Activated CD4-positive, alpha-beta T cell treated with anti-CD3 and anti-CD28 coated beads, Interleukin-2, amount 10 ng/mL, durations not matched to agents 24 days and 14 days (primary cell): Measurements from ENCODE around the gene ARSG. TPM values are rescaled to one million over a fixed set of nuclear protein-coding genes. Genes with fewer than 3 reads are reported as not detected.
A peak's percentile ranks its signal among the peaks of the same experiment; 100 is the strongest.
"Not testable (repeated sequence)": the region's sequence is repeated elsewhere in the genome, so short reads cannot be mapped to it uniquely, and the experiment has no call there.

ENCODE experiments used
- DNase-seq: peaks from one replicate; pipeline ENCODE4 v3.0.0; 2022
- H3K27ac Mint-ChIP-seq: one replicate; pipeline ENCODE4 v1.8.0; 2022; ENCODE audit warnings: mild to moderate bottlenecking, mixed read lengths
- H3K27me3 Mint-ChIP-seq: one replicate; pipeline ENCODE4 v1.8.0; 2022; ENCODE audit warnings: mixed read lengths
- H3K36me3 Mint-ChIP-seq: one replicate; pipeline ENCODE4 v1.8.0; 2022; ENCODE audit warnings: low read depth, mild to moderate bottlenecking, mixed read lengths
- H3K4me1 Mint-ChIP-seq: one replicate; pipeline ENCODE4 v1.8.0; 2021; ENCODE audit warnings: mixed read lengths
- H3K4me3 Mint-ChIP-seq: one replicate; pipeline ENCODE4 v1.8.0; 2022; ENCODE audit warnings: mild to moderate bottlenecking, moderate library complexity, mixed read lengths
- H3K9me3 Mint-ChIP-seq: one replicate; pipeline ENCODE4 v1.8.0; 2021; ENCODE audit warnings: mixed read lengths
- intact Hi-C: fragments of 100-400 bp; cut with micrococcal nuclease; formaldehyde crosslinking; loops from one replicate; pipeline ENCODE4 v1.15.1; 2023
- total RNA-seq: library from RNA; stranded (reverse); gene quantifications from 2 replicates; pipeline ENCODE4 v1.2.3, GENCODE V29; 2022

ARSG gene
- 5.6 and 7.1 TPM in 2 replicates for total RNA-seq

GRCh38 chr17:68290955-68291835 is at the start of gene ARSG, which contains the start of gene SLC16A6:
Gene ARSG (plus strand): TSS chr17:68291495. CDS start chr17:68307494, 15,999 bp downstream.
Gene SLC16A6 (minus strand): TSS chr17:68291127. CDS start chr17:68278320, 12,807 bp downstream.
- Mint-ChIP-seq H3K27me3 (peaks cover 2% of the 10 kb centered on the region), H3K9me3 (no peaks in the 10 kb centered on the region), H3K4me3 (peak within 1 kb of the TSS; percentile 98), H3K36me3 (peaks cover 3% of the 10 kb centered on the region), H3K27ac (peak within 1 kb of the TSS; percentile 98), H3K4me1 (peaks cover 46% of the 10 kb centered on the region)
- intact Hi-C loops, result loop anchor here (2.0 to 10.0 kb wide), 5 partner anchors 32 to 1034 kb away; partner anchors contain the start of genes ABCA5 and PRKAR1A
- DNase-seq, result peak; percentile 93

GRCh38 chr17:68246271-68247028 is 44.8 kb upstream of the ARSG start:
- Mint-ChIP-seq H3K4me1 (peaks cover 37% of the 10 kb centered on the region), H3K27me3 (no peaks in the 10 kb centered on the region), H3K27ac (peak overlapping the region; percentile 93), H3K36me3 (peaks cover 18% of the 10 kb centered on the region), H3K4me3 (peak overlapping the region; percentile 86), H3K9me3 (no peaks in the 10 kb centered on the region)
- intact Hi-C loops, result loop anchor here (1.0 to 5.0 kb wide), 2 partner anchors 211 to 266 kb away; partner anchors contain the start of genes KPNA2 and PRKAR1A
- DNase-seq, result no peak

- peaks cover 27% of the 10 kb centered on the region for H3K36me3 Mint-ChIP-seq
- peaks cover 37% of the 10 kb centered on the region for H3K4me1 Mint-ChIP-seq
- no peaks in the 10 kb centered on the region for H3K27me3 Mint-ChIP-seq
- peak within 1 kb of the TSS; percentile 86 for H3K4me3 Mint-ChIP-seq
- intact Hi-C loops, result loop anchor here (1.0 to 5.0 kb wide), 4 partner anchors 9 to 265 kb away; partner anchors contain the start of genes KPNA2 and PRKAR1A
- no peaks in the 10 kb centered on the region for H3K9me3 Mint-ChIP-seq
- peak; percentile 100 for DNase-seq
- H3K27ac Mint-ChIP-seq, result peak within 1 kb of the TSS; percentile 93
Observed at GRCh38 chr17:68247445-68248198, 43.7 kb upstream of the ARSG start, which contains the start of gene AMZ2. Gene AMZ2 (plus strand): TSS chr17:68248043. CDS start chr17:68250188, 2,145 bp downstream.

GRCh38 chr17:68248199-68248825 is 43.0 kb upstream of the ARSG start:
- H3K4me1 Mint-ChIP-seq, result peaks cover 43% of the 10 kb centered on the region
- H3K27me3 Mint-ChIP-seq, result no peaks in the 10 kb centered on the region
- H3K27ac Mint-ChIP-seq, result peak overlapping the region; percentile 93
- DNase-seq, result no peak
- no peaks in the 10 kb centered on the region for H3K9me3 Mint-ChIP-seq
- H3K4me3 Mint-ChIP-seq, result peak overlapping the region; percentile 86
- intact Hi-C loops, result loop anchor here (1.0 to 5.0 kb wide), 3 partner anchors 10 to 264 kb away; partner anchors contain the start of gene PRKAR1A
- H3K36me3 Mint-ChIP-seq, result peaks cover 31% of the 10 kb centered on the region

- no peaks in the 10 kb centered on the region for H3K9me3 Mint-ChIP-seq
- intact Hi-C loops, result loop anchor here (1.0 to 5.0 kb wide), 4 partner anchors 9 to 263 kb away; partner anchors contain the start of gene PRKAR1A
- H3K4me1 Mint-ChIP-seq, result peaks cover 47% of the 10 kb centered on the region
- H3K27ac Mint-ChIP-seq, result peak overlapping the region; percentile 93
- H3K4me3 Mint-ChIP-seq, result peak overlapping the region; percentile 86
- H3K36me3 Mint-ChIP-seq, result peaks cover 34% of the 10 kb centered on the region
- peak; percentile 73 for DNase-seq
- no peaks in the 10 kb centered on the region for H3K27me3 Mint-ChIP-seq
Observed at GRCh38 chr17:68248891-68249290, 42.4 kb upstream of the ARSG start.

- H3K27ac Mint-ChIP-seq, result peak overlapping the region; percentile 93
- H3K4me3 Mint-ChIP-seq, result peak overlapping the region; percentile 86
- H3K4me1 Mint-ChIP-seq, result peaks cover 51% of the 10 kb centered on the region
- H3K36me3 Mint-ChIP-seq, result peaks cover 37% of the 10 kb centered on the region
- intact Hi-C loops, result loop anchor here (1.0 to 5.0 kb wide), 3 partner anchors 9 to 263 kb away; partner anchors contain the start of gene PRKAR1A
- no peaks in the 10 kb centered on the region for H3K27me3 Mint-ChIP-seq
- DNase-seq, result peak; percentile 75
- no peaks in the 10 kb centered on the region for H3K9me3 Mint-ChIP-seq
Observed at GRCh38 chr17:68249354-68249765, 41.9 kb upstream of the ARSG start.

- Mint-ChIP-seq H3K4me1 (peaks cover 69% of the 10 kb centered on the region), H3K27ac (peak overlapping the region; percentile 87), H3K36me3 (peaks cover 59% of the 10 kb centered on the region), H3K4me3 (peak overlapping the region; percentile 63)
- H3K27me3 Mint-ChIP-seq, H3K9me3 Mint-ChIP-seq, intact Hi-C loops: not testable (repeated sequence)
- peak; percentile 68 for DNase-seq
Observed at GRCh38 chr17:68253426-68253825, 37.9 kb upstream of the ARSG start.

- peaks cover 66% of the 10 kb centered on the region for H3K4me1 Mint-ChIP-seq
- H3K9me3 Mint-ChIP-seq, result no peaks in the 10 kb centered on the region
- no peak for DNase-seq
- H3K27ac Mint-ChIP-seq, result peak overlapping the region; percentile 38
- H3K27me3 Mint-ChIP-seq, result no peaks in the 10 kb centered on the region
- H3K36me3 Mint-ChIP-seq, result peaks cover 55% of the 10 kb centered on the region
- intact Hi-C loops, result no loop called here
- peak overlapping the region; percentile 16 for H3K4me3 Mint-ChIP-seq
Observed at GRCh38 chr17:68255151-68255550, 36.1 kb upstream of the ARSG start.

- Mint-ChIP-seq H3K4me1 (peaks cover 65% of the 10 kb centered on the region), H3K27me3 (no peaks in the 10 kb centered on the region), H3K9me3 (no peaks in the 10 kb centered on the region), H3K27ac (peak overlapping the region; percentile 38), H3K4me3 (peak overlapping the region; percentile 16), H3K36me3 (peaks cover 53% of the 10 kb centered on the region)
- intact Hi-C loops, result no loop called here
- DNase-seq, result no peak
Observed at GRCh38 chr17:68255731-68256538, 35.4 kb upstream of the ARSG start.

GRCh38 chr17:68256701-68257100 is 34.6 kb upstream of the ARSG start:
- Mint-ChIP-seq H3K27ac (peak overlapping the region; percentile 58), H3K36me3 (peaks cover 48% of the 10 kb centered on the region), H3K4me1 (peaks cover 69% of the 10 kb centered on the region)
- intact Hi-C loops, H3K9me3 Mint-ChIP-seq, H3K4me3 Mint-ChIP-seq, H3K27me3 Mint-ChIP-seq, DNase-seq: not testable (repeated sequence)

- Mint-ChIP-seq H3K36me3 (peaks cover 41% of the 10 kb centered on the region), H3K9me3 (no peaks in the 10 kb centered on the region), H3K27ac (peak overlapping the region; percentile 72), H3K4me1 (peaks cover 72% of the 10 kb centered on the region), H3K4me3 (peak overlapping the region; percentile 38), H3K27me3 (no peaks in the 10 kb centered on the region)
- intact Hi-C loops, result loop anchor here (1.0 to 2.0 kb wide), 2 partner anchors 9 to 33 kb away; partner anchors contain the start of genes ARSG and SLC16A6
- no peak for DNase-seq
Observed at GRCh38 chr17:68257934-68258333, 33.4 kb upstream of the ARSG start.
